ENCODE data around the gene SLC8A3.

The SLC8A3 gene

GRCh38 chr14:70019695-70020094 lies 169.1 kb downstream of the SLC8A3 start:
- DNase-seq: no peak

DNA sequence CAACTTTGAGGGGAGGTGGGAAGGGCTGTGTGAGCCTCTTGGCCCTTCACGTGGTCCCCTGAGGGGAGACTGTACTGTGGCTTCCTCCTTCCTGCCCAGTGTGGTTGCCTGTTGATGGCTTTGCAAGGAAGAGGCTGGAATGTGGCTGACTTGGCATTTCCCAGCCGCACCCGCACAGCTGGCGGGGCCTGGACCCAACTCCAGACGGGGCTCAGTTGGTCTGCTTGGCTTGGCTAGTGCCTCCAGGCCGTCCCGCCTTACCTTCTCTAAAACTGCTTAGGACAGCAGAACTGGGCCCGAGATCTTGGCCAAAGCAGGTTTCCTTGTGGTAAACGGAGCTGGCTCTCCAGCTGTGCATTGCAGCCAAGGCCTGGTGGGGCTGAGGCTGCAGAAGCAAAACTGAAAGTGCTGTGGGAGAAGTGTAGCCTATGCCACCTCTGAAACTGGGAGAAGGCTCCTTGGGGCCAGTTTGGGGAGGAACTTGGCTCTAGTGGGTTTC lies 170.0 kb downstream of the SLC8A3 start:
- DNase-seq: no peak

DNA sequence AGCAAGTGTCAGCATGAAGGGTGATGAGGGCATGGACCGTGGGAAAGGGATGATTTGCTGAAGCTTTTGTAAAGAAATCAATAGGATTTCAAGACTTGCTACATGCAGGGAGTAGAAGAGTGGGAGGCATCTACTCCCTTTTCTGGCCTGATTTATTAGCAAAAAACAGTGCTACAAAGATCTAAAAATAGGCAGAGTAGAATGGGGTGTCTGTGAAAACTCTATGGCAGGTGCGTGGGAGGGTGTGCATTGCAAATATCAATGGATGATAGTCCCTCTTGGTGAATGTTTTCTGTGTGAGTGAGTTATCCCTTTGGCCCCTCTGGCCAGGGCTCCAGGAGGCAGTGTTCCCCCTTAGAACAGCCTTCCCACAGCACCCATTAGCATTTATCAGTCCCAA lies 170.5 kb downstream of the SLC8A3 start:
- DNase-seq: no peak

GRCh38 chr14:70014406-70015095 lies 174.2 kb downstream of the SLC8A3 start:
- no peak for DNase-seq

- no peak for DNase-seq
These were observed 175.4 kb downstream of the SLC8A3 start for GRCh38 chr14:70013271-70013873.

GRCh38 chr14:70011708-70012107 lies 177.0 kb downstream of the SLC8A3 start:
- no peak for DNase-seq

DNA sequence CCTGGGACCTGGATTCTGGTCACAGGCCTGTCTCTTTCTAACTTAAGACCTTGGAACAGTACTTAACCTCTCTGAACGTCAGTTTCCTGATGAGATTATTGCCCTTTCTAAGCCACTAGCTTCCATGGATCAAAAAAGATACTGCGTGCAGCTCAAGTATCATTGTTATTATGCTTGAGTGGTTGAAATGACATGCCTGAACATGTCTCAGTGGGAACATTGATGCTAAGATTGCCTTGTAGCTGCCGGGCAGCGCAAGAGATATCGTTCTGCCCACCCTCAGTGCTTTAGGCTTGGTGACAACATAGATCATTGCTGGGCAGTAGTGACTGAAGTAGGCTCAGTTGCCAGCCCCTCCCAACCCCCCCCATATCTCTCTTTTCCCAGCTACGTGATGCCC lies 177.7 kb downstream of the SLC8A3 start:
- no peak for DNase-seq

DNA sequence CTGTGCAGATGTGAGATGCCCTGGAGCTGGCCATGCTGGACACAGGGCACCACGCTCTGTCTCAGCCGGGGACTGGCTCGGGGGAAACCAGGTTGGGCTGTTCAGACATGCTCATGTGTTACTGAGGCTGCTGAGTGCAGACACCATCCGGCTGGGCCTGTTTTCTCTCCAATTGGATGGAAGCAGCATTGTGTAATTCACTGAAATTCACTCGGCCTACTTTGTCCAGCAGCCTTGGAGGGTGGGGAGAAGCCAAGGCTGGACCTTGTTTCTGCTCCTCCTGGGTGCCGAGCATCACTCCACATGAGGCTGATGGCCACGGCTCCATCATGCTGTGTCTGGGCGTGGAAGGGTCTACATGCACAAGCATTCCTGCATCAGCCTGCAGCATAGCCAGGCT lies 178.8 kb downstream of the SLC8A3 start:
- DNase-seq: no peak

DNA sequence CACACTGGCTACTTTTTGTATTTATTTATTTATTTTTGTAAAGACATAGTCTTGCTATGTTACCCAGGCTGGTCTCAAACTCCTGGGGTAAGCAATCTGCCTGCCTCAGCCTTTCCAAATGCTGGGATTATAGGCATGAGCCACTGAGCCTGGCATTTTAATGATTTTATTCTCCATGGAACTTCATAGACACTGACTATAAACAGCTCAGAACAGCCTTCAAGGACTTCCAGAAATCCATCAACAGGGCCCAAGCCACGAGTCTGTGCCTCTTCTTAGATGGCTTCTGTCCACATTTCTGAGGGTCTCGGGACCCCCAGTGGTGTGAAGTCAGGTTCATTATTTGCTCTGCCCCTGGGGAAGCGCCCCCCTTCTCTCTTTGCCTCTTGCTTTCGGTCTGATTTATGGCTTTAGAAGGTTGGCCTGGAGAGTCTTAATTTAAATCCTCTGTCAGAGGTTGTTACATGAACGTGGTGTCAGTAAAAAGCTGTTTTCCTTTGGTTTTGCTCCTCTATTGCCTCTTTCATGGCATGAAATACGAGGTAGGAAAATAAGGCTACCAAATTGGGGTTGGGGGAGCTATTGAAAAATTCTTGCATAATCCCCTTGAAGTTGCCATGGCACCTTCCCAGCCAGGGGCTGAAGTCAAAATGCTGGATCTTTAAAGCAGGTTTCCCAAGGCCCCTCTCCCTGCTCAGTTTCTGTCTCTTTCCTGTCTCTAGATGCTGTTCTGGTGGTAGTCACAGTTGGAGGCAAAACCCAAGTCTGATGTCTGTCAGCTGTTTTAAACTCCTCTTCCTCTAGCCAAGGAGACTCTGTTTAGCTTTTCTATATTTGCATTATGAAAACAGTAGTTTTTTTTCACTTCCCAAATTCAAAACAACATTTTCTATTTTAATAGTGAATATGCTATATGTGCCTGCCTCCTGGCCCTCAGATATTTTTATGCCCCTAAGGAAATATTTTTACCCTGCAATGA lies 180.2 kb downstream of the SLC8A3 start:
- DNase-seq: no peak

DNA sequence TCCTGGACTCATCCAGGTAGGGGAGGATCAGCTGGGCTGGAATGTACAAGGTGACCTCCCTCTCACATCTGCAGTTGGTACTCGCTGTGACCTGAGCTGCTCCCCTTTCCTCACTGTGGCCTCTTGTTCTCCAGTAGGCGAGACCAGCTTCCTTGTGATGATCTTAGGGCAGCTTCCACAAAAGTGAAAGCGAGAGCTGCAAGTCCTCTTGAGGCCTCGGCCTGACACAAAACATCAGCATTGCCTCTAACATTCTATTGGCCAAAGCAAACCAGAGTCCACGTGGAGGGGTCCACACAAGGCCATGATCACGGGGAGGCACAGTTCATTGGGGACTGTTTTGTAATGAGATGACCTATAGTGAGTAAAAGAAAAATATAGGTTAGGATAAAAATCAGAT lies 182.1 kb downstream of the SLC8A3 start:
- DNase-seq: no peak

DNA sequence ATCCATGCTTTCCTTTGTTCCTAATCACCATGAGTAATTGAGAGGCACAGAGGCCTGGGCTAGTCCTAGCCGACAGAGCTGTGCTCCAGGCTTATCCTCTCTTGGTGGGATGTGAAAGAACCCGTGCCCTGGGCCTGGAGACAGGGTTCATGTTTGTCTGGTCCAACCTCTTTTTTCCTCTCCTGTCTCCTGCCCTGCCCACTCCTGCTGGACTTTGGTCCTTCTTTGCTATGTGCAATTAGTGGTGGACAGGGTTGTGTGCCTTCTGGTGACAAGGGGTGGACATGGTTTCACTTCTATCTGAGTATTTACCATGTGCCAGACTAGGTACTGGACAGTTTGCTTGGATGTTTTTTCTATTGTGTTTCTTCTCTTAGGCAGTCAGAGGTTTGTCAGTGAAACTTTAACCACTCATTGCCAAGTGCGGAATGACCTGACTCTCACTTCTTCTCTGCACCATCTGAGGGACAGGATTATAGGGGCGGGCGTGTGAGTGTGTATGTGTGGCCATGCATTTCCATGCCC lies 183.4 kb downstream of the SLC8A3 start:
- no peak for DNase-seq

GRCh38 chr14:70004791-70005190 lies 184.0 kb downstream of the SLC8A3 start:
- DNase-seq: no peak

- no peak for DNase-seq
These were observed 186.0 kb downstream of the SLC8A3 start for GRCh38 chr14:70002589-70003346.

DNA sequence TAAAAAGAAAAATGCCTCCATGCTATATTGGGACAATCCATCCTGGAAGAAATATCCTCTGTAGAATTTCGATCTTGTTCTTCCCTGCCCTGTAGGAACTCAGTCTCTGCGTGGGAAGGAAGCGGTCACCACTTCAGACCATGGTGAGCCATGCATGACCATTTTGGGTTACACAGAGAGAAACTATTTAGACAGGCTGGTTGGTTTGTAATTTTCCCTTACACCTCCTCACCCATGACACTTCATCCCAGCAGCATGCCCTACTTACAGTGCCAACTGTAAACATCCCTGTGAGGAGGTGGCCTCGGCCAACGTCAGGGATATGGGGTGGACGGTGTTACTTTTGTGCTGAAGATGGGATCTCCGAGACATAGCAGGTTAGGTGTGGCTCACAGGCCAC lies 188.2 kb downstream of the SLC8A3 start:
- no peak for DNase-seq

DNA sequence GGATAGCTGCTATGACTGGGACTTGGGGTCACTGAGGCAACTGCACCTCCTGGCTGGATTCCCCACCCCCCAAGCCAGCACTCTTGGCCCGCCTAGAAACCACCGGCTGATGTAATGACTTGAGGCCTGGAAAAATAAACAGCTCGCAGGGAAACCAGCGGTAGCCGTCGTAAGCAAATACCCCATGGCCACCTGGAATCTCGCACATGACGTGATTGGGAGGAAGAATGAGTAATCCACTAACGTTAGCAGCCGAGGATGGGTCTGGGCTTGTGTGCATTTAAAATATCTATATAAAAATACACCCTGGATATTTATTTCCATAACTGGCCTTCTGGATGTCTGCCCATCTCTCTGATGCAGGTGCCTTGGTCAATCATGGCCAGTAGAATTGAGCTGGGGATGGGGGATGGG lies 189.5 kb downstream of the SLC8A3 start:
- DNase-seq: no peak

DNA sequence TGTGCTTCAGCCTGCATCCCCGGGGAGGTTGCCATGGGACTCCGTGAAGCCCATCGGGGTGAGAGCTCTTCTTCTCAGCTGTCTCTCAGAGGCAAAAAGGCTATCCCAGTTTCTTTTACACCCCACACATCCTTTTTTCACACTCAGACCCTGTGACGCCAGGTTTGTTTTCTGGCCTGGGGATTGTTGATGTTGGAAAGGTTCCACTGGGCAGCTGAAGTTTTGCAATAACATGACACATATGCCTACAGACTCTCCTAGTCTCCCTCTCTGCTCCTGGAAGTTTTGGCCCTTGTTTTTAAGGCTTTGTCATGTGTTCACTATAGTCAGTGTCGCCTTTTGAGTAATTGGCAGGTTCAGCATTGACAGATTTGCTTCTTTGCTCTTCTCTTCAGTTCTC lies 190.9 kb downstream of the SLC8A3 start:
- no peak for DNase-seq

DNA sequence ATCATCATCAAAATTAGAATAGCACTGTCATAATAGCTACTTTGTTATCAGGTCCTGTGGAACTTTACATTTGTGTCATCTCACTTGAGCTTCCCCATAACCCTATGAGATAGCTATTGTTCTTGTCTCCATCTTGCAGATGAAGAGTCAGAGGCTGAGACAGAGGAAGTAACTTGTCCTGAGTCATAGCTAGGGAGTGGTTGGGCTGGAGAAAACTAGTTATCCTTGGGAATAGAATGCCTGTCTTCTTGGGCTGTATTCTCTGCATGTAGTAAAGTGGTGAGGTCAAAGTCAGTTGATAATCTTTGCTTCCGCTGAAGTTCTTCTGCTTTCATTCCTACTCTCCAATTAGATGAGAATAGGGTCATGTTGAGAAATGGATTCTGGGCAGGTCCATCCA lies 192.5 kb downstream of the SLC8A3 start:
- no peak for DNase-seq

All from stimulated activated naive CD4-positive, alpha-beta T cell treated with Interleukin-2 at 50 U/mL for 16 hours (primary cell).